ENCODE measurements around the gene ZNF738.

Gene ZNF738

DNA sequence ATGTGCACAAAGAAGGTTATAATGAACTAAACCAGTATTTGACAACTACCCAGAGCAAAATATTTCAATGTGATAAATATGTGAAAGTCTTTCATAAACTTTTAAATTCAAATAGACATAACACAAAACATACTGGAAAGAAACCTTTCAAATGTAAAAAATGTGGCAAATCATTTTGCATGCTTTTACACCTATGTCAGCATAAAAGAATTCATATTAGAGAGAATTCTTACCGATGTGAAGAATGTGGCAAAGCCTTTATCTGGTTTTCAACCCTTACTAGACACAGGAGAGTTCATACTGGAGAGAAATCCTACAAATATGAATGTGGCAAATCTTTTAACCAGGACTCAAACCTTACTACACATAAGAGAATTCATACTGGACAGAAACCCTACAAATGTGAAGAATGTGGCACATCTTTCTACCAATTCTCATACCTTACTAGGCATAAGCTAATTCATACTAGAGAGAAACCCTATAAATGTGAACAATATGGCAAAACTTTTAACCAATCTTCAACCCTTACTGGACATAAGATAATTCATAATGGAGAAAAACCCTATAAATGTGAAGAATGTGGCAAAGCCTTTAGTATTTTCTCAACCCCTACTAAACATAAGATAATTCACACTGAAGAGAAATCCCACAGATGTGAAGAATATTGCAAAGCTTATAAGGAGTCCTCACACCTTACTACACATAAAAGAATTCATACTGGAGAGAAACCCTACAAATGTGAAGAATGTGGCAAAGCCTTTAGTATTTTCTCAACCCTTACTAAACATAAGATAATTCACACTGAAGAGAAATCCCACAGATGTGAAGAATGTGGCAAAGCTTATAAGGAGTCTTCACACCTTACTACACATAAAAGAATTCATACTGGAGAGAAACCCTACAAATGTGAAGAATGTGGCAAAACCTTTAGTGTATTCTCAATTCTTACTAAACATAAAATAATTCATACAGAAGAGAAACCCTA is 64.5 kb downstream of the ZNF738 start:
- no peak for DNase-seq
